HG02610 (cell line): ENCODE data around the gene KRT25.

ENCODE experiments used
- ATAC-seq: cut with Tn5 transposase; IDR thresholded peaks from one replicate; pipeline ENCODE4 v1.9.1; 2021; ENCODE audit warnings: mild to moderate bottlenecking, moderate library complexity; ENCODE audit not compliant: unreplicated experiment

Gene KRT25

GRCh38 chr17:40699371-40699770, 55.8 kb downstream of the KRT25 start:
- no peak for ATAC-seq
